ENCODE data around the gene FGGY. TPM values are rescaled to one million over a fixed set of nuclear protein-coding genes. Genes with fewer than 3 reads are reported as not detected.
"Not testable (repeated sequence)": the region's sequence is repeated elsewhere in the genome, so short reads cannot be mapped to it uniquely, and the experiment has no call there.

The FGGY gene
- 10 to 100 TPM; 22.8 to 26.2 (median 26.1) TPM for polyA plus RNA-seq (ENCODE audit: insufficient read length in 3 of 3)

GRCh38 chr1:59296358-59297256 lies at the start of gene FGGY:
TSS of gene FGGY (plus strand) at chr1:59297094. CDS start at chr1:59321550, 24,456 bp downstream.
- peak; percentile 89 to 93 (median 89) for DNase-seq (ENCODE audit: low read depth in 3 of 3, low spot score in 2 of 3)

- no peak for DNase-seq (ENCODE audit: low read depth in 3 of 3, low spot score in 2 of 3)
Measured at GRCh38 chr1:59248758-59249157, 48.1 kb upstream of the FGGY start.

- DNase-seq (ENCODE audit: low read depth in 3 of 3, low spot score in 2 of 3) = no peak
Measured at GRCh38 chr1:59249396-59250137, 47.3 kb upstream of the FGGY start.

GRCh38 chr1:59251061-59251460 lies 45.8 kb upstream of the FGGY start:
- not testable (repeated sequence) for DNase-seq (ENCODE audit: low read depth in 3 of 3, low spot score in 2 of 3)

GRCh38 chr1:59256429-59256828 lies 40.5 kb upstream of the FGGY start:
- not testable (repeated sequence) for DNase-seq (ENCODE audit: low read depth in 3 of 3, low spot score in 2 of 3)

- no peak for DNase-seq (ENCODE audit: low read depth in 3 of 3, low spot score in 2 of 3)
Measured at GRCh38 chr1:59258412-59259032, 38.4 kb upstream of the FGGY start.

- DNase-seq (ENCODE audit: low read depth in 3 of 3, low spot score in 2 of 3) = peak; percentile 27 to 50 (median 40)
Measured at GRCh38 chr1:59261537-59261936, 35.4 kb upstream of the FGGY start.

- DNase-seq (ENCODE audit: low read depth in 3 of 3, low spot score in 2 of 3) = no peak
Measured at GRCh38 chr1:59262631-59263030, 34.3 kb upstream of the FGGY start.

- no peak for DNase-seq (ENCODE audit: low read depth in 3 of 3, low spot score in 2 of 3)
Measured at GRCh38 chr1:59263111-59263510, 33.8 kb upstream of the FGGY start.

GRCh38 chr1:59265622-59266021 lies 31.3 kb upstream of the FGGY start:
- no peak for DNase-seq (ENCODE audit: low read depth in 3 of 3, low spot score in 2 of 3)

GRCh38 chr1:59266180-59266926 lies 30.5 kb upstream of the FGGY start:
- no peak for DNase-seq (ENCODE audit: low read depth in 3 of 3, low spot score in 2 of 3)

- DNase-seq (ENCODE audit: low read depth in 3 of 3, low spot score in 2 of 3) = no peak
Measured at GRCh38 chr1:59266927-59267293, 30.0 kb upstream of the FGGY start.

GRCh38 chr1:59268406-59268805 lies 28.5 kb upstream of the FGGY start:
- DNase-seq (ENCODE audit: low read depth in 3 of 3, low spot score in 2 of 3) = no peak

- no peak for DNase-seq (ENCODE audit: low read depth in 3 of 3, low spot score in 2 of 3)
Measured at GRCh38 chr1:59271561-59272260, 25.2 kb upstream of the FGGY start.

- DNase-seq (ENCODE audit: low read depth in 3 of 3, low spot score in 2 of 3) = no peak
Measured at GRCh38 chr1:59272507-59272906, 24.4 kb upstream of the FGGY start.

- DNase-seq (ENCODE audit: low read depth in 3 of 3, low spot score in 2 of 3) = no peak
Measured at GRCh38 chr1:59276439-59276851, 20.4 kb upstream of the FGGY start.

- DNase-seq (ENCODE audit: low read depth in 3 of 3, low spot score in 2 of 3) = no peak
Measured at GRCh38 chr1:59278780-59279354, 18.0 kb upstream of the FGGY start.

GRCh38 chr1:59279645-59280044 lies 17.2 kb upstream of the FGGY start:
- no peak for DNase-seq (ENCODE audit: low read depth in 3 of 3, low spot score in 2 of 3)

- no peak for DNase-seq (ENCODE audit: low read depth in 3 of 3, low spot score in 2 of 3)
Measured at GRCh38 chr1:59282951-59283350, 13.9 kb upstream of the FGGY start.

- DNase-seq (ENCODE audit: low read depth in 3 of 3, low spot score in 2 of 3) = no peak
Measured at GRCh38 chr1:59285691-59286090, 11.2 kb upstream of the FGGY start.
